Sigmoid colon (tissue), 7 donors: ENCODE data around the gene GUCA2B. TPM values are rescaled to one million over a fixed set of nuclear protein-coding genes. Genes with fewer than 3 reads are reported as not detected.
A peak's percentile ranks its signal among the peaks of the same experiment; 100 is the strongest.

Experiments
- DNase-seq: peaks from one replicate; pipeline ENCODE4 v3.0.0-alpha.2; 2019
- H3K27ac ChIP-seq, 4 donors: fragments of 200-600 bp; sonication (generic); one replicate each; pipeline ENCODE4 v1.5.1; 2016 to 2019; ENCODE audit warnings: mild to moderate bottlenecking in 1 of 4
- H3K27me3 ChIP-seq, 3 donors: fragments of 200-600 bp; sonication (generic); one replicate each; pipeline ENCODE4 v1.5.1; 2019; ENCODE audit warnings: mild to moderate bottlenecking in 1 of 3
- H3K36me3 ChIP-seq, 4 donors: fragments of 200-600 bp; sonication (generic); one replicate each; pipeline ENCODE4 v1.5.1; 2016 to 2019
- H3K4me1 ChIP-seq, 4 donors: fragments of 200-600 bp; sonication (generic); one replicate each; pipeline ENCODE4 v1.5.1; 2017 to 2019
- H3K4me3 ChIP-seq, 4 donors: fragments of 200-600 bp; sonication (generic); one replicate each; pipeline ENCODE4 v1.5.1; 2017 to 2019; ENCODE audit warnings: mild to moderate bottlenecking in 2 of 4, moderate library complexity in 1 of 4
- H3K9me3 ChIP-seq, 4 donors: fragments of 200-600 bp in 3 of 4; sonication (generic) in 3 of 4; one replicate each; pipeline versions ENCODE4 v1.5.1 to v1.6.1; 2013 to 2019
- CTCF ChIP-seq, 4 experiments: fragments of 450-650 bp in 3 of 4; fragments of 200-600 bp in 1 of 4; IDR thresholded peaks; one replicate each; pipeline ENCODE4 v1.5.1; 2016 to 2019; ENCODE audit warnings: antibody characterized with exemption in 4 of 4, mild to moderate bottlenecking in 3 of 4, moderate library complexity in 2 of 4
- EP300 ChIP-seq, 4 donors: sonication (generic); formaldehyde crosslinking; IDR thresholded peaks; one replicate each; pipeline ENCODE4 v1.6.1; 2017; ENCODE audit warnings: antibody characterized with exemption in 4 of 4
- POLR2A ChIP-seq, 2 donors: fragments of 450-650 bp; IDR thresholded peaks; one replicate each; pipeline ENCODE4 v1.6.1; 2016; ENCODE audit warnings: antibody characterized with exemption in 2 of 2, mild to moderate bottlenecking in 2 of 2, moderate library complexity in 2 of 2
- POLR2AphosphoS5 ChIP-seq, 4 donors: sonication (generic); formaldehyde crosslinking; IDR thresholded peaks; one replicate each; pipeline ENCODE4 v1.6.1; 2017; ENCODE audit warnings: antibody characterized with exemption in 4 of 4
- WGBS, 2 donors: extraction: QIAGEN DNeasy Blood & Tissue Kit; methylation state at CpG; one replicate each; pipeline ENCODE4 v1.1.7; 2013; 5-methylcytosine and 5-hydroxymethylcytosine counted together
- intact Hi-C: fragments of 100-400 bp; cut with DNase I; formaldehyde crosslinking; loops from one replicate; pipeline ENCODE4 v1.15.1; 2023
- polyA plus RNA-seq, 3 donors: library from polyadenylated mRNA; stranded (reverse); fragments of 200-250 nt; gene quantifications; one replicate each; pipeline ENCODE4 v1.2.3, GENCODE V29; 2013
- total RNA-seq, 4 donors: library from RNA; depleted of rRNA; stranded (reverse); fragments of >200 nt; gene quantifications; one replicate each; pipeline ENCODE4 v1.1.0, GENCODE V29; 2016
- donor health status: healthy with polysubstance abuse.
- donor health status: Bipolar disorder and iron deficiency.
- donor health status: healthy.

GUCA2B gene
- total and polyA plus RNA-seq, 7 donors: 6.7 to 874 (median 324) TPM; not detected in 3

- Histone ChIP-seq H3K9me3 (no peaks in the 10 kb centered on the region), H3K36me3 (no peaks in the 10 kb centered on the region), H3K4me1 (no peaks in the 10 kb centered on the region), H3K4me3 (no peak overlapping the region), H3K27me3 (peaks cover 0 to 56% (median 34%) of the 10 kb centered on the region in 3 donors), H3K27ac (no peak overlapping the region)
- 22 to 28% methylated on average over 19 of the region's 19 CpGs for WGBS, 2 donors
- peak; percentile 66 for DNase-seq
- TF ChIP-seq POLR2A (IDR thresholded peaks at IDR 0.05) (no peak), CTCF (IDR thresholded peaks at IDR 0.05) (peak; percentile 66 to 91 (median 75))
- intact Hi-C loops: no loop called here
Measured at GRCh38 chr1:42146626-42147320, 6.4 kb upstream of the GUCA2B start.

GRCh38 chr1:42148166-42148565, 5.0 kb upstream of the GUCA2B start:
- Histone ChIP-seq H3K36me3 (no peaks in the 10 kb centered on the region), H3K4me1 (no peaks in the 10 kb centered on the region), H3K4me3 (no peak overlapping the region), H3K9me3 (no peaks in the 10 kb centered on the region), H3K27ac (no peak overlapping the region), H3K27me3 (peaks cover 0 to 44% (median 29%) of the 10 kb centered on the region in 3 donors)
- DNase-seq: no peak
- intact Hi-C loops: no loop called here
- WGBS, 2 donors: 63 to 72% methylated on average over 1 of the region's 1 CpG
- TF ChIP-seq POLR2A (IDR thresholded peaks at IDR 0.05) (no peak), EP300 (IDR thresholded peaks at IDR 0.05) (no peak), CTCF (IDR thresholded peaks at IDR 0.05) (no peak), POLR2AphosphoS5 (IDR thresholded peaks at IDR 0.05) (no peak)

GRCh38 chr1:42150651-42151050, 2.6 kb upstream of the GUCA2B start:
- WGBS, 2 donors: 90 to 93% methylated on average over 5 of the region's 5 CpGs
- peak; percentile 38 for DNase-seq
- intact Hi-C loops: no loop called here
- TF ChIP-seq EP300 (IDR thresholded peaks at IDR 0.05): no peak
- TF ChIP-seq CTCF (IDR thresholded peaks at IDR 0.05): no peak
- no peak for TF ChIP-seq POLR2A (IDR thresholded peaks at IDR 0.05)
- no peak for TF ChIP-seq POLR2AphosphoS5 (IDR thresholded peaks at IDR 0.05)
- Histone ChIP-seq H3K27ac (no peak overlapping the region), H3K4me1 (no peaks in the 10 kb centered on the region), H3K36me3 (no peaks in the 10 kb centered on the region), H3K27me3 (peaks cover 0 to 27% (median 20%) of the 10 kb centered on the region in 3 donors), H3K4me3 (no peak overlapping the region), H3K9me3 (no peaks in the 10 kb centered on the region)

- no peaks in the 10 kb centered on the region for H3K9me3 ChIP-seq
- H3K4me1 ChIP-seq: no peaks in the 10 kb centered on the region
- peaks cover 0 to 12% (median 7%) of the 10 kb centered on the region in 3 donors for H3K27me3 ChIP-seq
- TF ChIP-seq EP300 (IDR thresholded peaks at IDR 0.05): no peak
- no peak for TF ChIP-seq POLR2AphosphoS5 (IDR thresholded peaks at IDR 0.05)
- no peak for TF ChIP-seq POLR2A (IDR thresholded peaks at IDR 0.05)
- no peak for TF ChIP-seq CTCF (IDR thresholded peaks at IDR 0.05)
- intact Hi-C loops: no loop called here
- DNase-seq: peak; percentile 15
- H3K27ac ChIP-seq: no peak overlapping the region
- H3K4me3 ChIP-seq: no peak overlapping the region
- 16 to 62% methylated on average over 3 of the region's 3 CpGs for WGBS, 2 donors
- H3K36me3 ChIP-seq: no peaks in the 10 kb centered on the region
Measured at GRCh38 chr1:42152119-42152518, 1.1 kb upstream of the GUCA2B start.

GRCh38 chr1:42153624-42154023, 414 bp downstream of the GUCA2B start:
- no peaks in the 10 kb centered on the region for H3K4me1 ChIP-seq
- WGBS, 2 donors: 47 to 79% methylated on average over 6 of the region's 6 CpGs
- no peak for DNase-seq
- no peaks in the 10 kb centered on the region for H3K27me3 ChIP-seq
- no peaks in the 10 kb centered on the region for H3K9me3 ChIP-seq
- no peak for TF ChIP-seq POLR2A (IDR thresholded peaks at IDR 0.05)
- no peak for TF ChIP-seq CTCF (IDR thresholded peaks at IDR 0.05)
- TF ChIP-seq EP300 (IDR thresholded peaks at IDR 0.05): no peak
- no peak for TF ChIP-seq POLR2AphosphoS5 (IDR thresholded peaks at IDR 0.05)
- H3K27ac ChIP-seq: no peak overlapping the region
- no peaks in the 10 kb centered on the region for H3K36me3 ChIP-seq
- intact Hi-C loops: no loop called here
- H3K4me3 ChIP-seq: no peak overlapping the region
